ENCODE measurements around the gene HADHB.
"Not testable (repeated sequence)": the region's sequence is repeated elsewhere in the genome, so short reads cannot be mapped to it uniquely, and the experiment has no call there.

HADHB gene

GRCh38 chr2:26331321-26331720 is 86.6 kb downstream of the HADHB start:
- DNase-seq: not testable (repeated sequence)

GRCh38 chr2:26333293-26333692 is 88.6 kb downstream of the HADHB start:
- no peak for DNase-seq

- no peak for DNase-seq
Observed at GRCh38 chr2:26335231-26335630, 90.5 kb downstream of the HADHB start.

- no peak for DNase-seq
Observed at GRCh38 chr2:26336719-26337118, 92.0 kb downstream of the HADHB start.

- DNase-seq: no peak
Observed at GRCh38 chr2:26337298-26337697, 92.6 kb downstream of the HADHB start.

All from midbrain (tissue), 1 donor.